Measurements from ENCODE around the gene PLEKHA8. TPM values are rescaled to one million over a fixed set of nuclear protein-coding genes. Genes with fewer than 3 reads are reported as not detected.

The PLEKHA8 gene
- total and polyA plus RNA-seq, 2 of the 8 experiments (the other 6 are each of a cell fraction or from before 2014, with no cell fraction given) = 10.7 to 44.0 TPM

DNA sequence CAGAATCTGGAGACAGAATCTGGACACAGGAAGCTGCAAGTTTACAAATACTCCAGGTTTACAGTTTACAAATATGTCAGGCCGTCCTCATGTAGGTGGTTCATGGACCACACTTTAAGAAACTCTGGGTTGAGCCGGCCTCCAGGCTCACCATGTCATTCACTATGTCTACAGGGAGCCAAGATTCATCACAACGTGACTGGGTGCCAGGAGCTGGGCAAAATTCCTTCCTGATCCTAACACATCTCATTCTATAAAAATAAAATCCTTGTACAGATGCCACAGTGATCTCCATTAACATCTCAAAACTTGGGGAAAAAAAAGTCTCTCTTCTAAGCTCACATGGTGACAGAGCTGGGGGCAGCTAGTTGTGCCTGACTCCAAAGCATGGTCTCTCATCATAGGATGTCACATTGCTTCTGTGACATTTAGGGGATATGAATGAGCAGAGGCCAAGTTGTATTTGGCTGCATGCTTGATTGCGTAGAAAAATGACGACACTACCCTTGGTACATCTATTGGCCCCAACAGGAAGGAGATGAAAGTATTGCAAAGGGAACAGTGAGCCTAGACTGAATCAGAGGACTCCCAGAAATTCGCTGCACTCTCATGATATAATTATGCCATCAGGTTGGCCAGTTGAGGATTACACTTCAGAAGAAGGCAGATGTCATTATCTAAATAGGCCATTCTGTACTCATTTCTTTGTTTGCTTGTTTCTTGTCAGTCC, 142.4 kb downstream of the PLEKHA8 start:
- no peak overlapping the region for H3K14ac ChIP-seq (ENCODE audit: insufficient read length)
- no peaks in the 10 kb centered on the region for H3K79me1 ChIP-seq (ENCODE audit: low read depth, low read length)
- no peak overlapping the region for H3K4ac ChIP-seq (replicated peaks; ENCODE audit: insufficient read length, low read depth, low read length)
- H3K23ac ChIP-seq (ENCODE audit: insufficient read length) = no peak overlapping the region
- H2BK15ac ChIP-seq (ENCODE audit: low read length) = peak overlapping the region; percentile 7; the same call in 1 of the 2 replicates
- H2BK5ac ChIP-seq (ENCODE audit: low read depth, low read length) = no peak overlapping the region
- H2AFZ ChIP-seq (ENCODE audit: low read length) = no peak overlapping the region
- POLR2A ChIA-PET (ENCODE audit: partially characterized antibody) = interaction anchor here (1.1 to 1.8 kb wide), 2 partner anchors 9 to 13 kb away, joined by 3 to 4 read pairs; no protein-coding TSS in a partner anchor
- H2BK120ac ChIP-seq (replicated peaks; ENCODE audit: low read depth, low read length) = no peak overlapping the region
- H3K18ac ChIP-seq (ENCODE audit: extremely low read depth, low read length) = no peak overlapping the region; the same call in 1 of the 2 replicates
- no peak overlapping the region for H3K4me2 ChIP-seq (ENCODE audit: insufficient read depth in 1 of 2, low read depth in 2 of 2, low read length in 2 of 2)
- CTCF ChIA-PET (ENCODE audit: partially characterized antibody) = interaction anchor here (0.8 to 4.8 kb wide), 5 partner anchors 10 to 379 kb away, joined by 3 to 22 read pairs (median 5); no protein-coding TSS in a partner anchor
- H2AK5ac ChIP-seq (ENCODE audit: low read depth, low read length) = 0 out of 2 replicates have a peak overlapping the region, but pooled peaks have one; percentile 0
- peaks cover 8 to 25% (median 20%) of the 10 kb centered on the region in 4 experiments for H3K4me1 ChIP-seq (replicated peaks in 1 of 4; ENCODE audit: control insufficient read depth in 3 of 4, insufficient read depth in 4 of 4, low read length in 3 of 4)
- no peak overlapping the region for H3K27ac ChIP-seq (ENCODE audit: low read depth, low read length)
- no peak overlapping the region for H3K4me3 ChIP-seq (ENCODE audit: extremely low read depth in 1 of 4, insufficient read depth in 2 of 4, low read depth in 3 of 4, low read length in 4 of 4)
- peak overlapping the region; percentile 80 for H2BK12ac ChIP-seq (ENCODE audit: low read depth, low read length)
- no peaks in the 10 kb centered on the region for H3K9me3 ChIP-seq (ENCODE audit: insufficient read depth in 2 of 2, low read depth in 1 of 2, low read length in 1 of 2)
- no peak overlapping the region for H4K91ac ChIP-seq (replicated peaks; ENCODE audit: insufficient read length, low read length)
- H3K56ac ChIP-seq (replicated peaks; ENCODE audit: insufficient read length, low read depth, low read length) = no peak overlapping the region
- no peaks in the 10 kb centered on the region for H3K36me3 ChIP-seq (ENCODE audit: control insufficient read depth in 2 of 4, insufficient read depth in 4 of 4, low read length in 3 of 4)
- DNase-seq (ENCODE audit: low read depth in 1 of 2, low spot score in 2 of 2) = no peak
- FAIRE-seq = no peak
- H4K20me1 ChIP-seq (replicated peaks in 1 of 2; ENCODE audit: control insufficient read depth in 1 of 2, insufficient read depth in 2 of 2, low read length in 2 of 2) = peaks cover 0 to 2% of the 10 kb centered on the region in 2 experiments
- no peak overlapping the region for H4K5ac ChIP-seq (ENCODE audit: insufficient read length, low read depth, low read length)
- no peak overlapping the region; a peak in 1 of 7 replicates for H3K9ac ChIP-seq (replicated peaks in 1 of 4; ENCODE audit: extremely low read depth in 1 of 4, low read depth in 3 of 4, low read length in 3 of 4)
- H3K79me2 ChIP-seq (ENCODE audit: control insufficient read depth in 1 of 2, insufficient read depth in 2 of 2, low read length in 2 of 2) = no peaks in the 10 kb centered on the region
- WGBS, 2 experiments (ENCODE audit: extremely low coverage in 1 of 2, insufficient coverage in 1 of 2, insufficient read length in 1 of 2, insufficient replicate concordance in 2 of 2, low coverage in 1 of 2, low lambda C conversion rate in 2 of 2, missing lambda C conversion rate in 1 of 2) = 81% methylated on average over 6 of the region's 6 CpGs; no CpG with 5 or more reads in 1 of the 2 experiments
- H3K27me3 ChIP-seq (replicated peaks in 1 of 4; ENCODE audit: control insufficient read depth in 3 of 4, extremely low read depth in 1 of 4, insufficient read depth in 3 of 4, low read length in 3 of 4) = peaks cover 0 to 12% (median 7%) of the 10 kb centered on the region in 4 experiments; a peak in 5 of 7 replicates
- H3K23me2 ChIP-seq (ENCODE audit: low read depth, low read length) = no peaks in the 10 kb centered on the region; the same call in 1 of the 2 replicates
- peak overlapping the region; percentile 76; the same call in 1 of the 2 replicates for H2BK20ac ChIP-seq (ENCODE audit: low read length)
- H4K8ac ChIP-seq (ENCODE audit: extremely low read depth, insufficient read depth, low read length) = no peak overlapping the region
- no peak for TF ChIP-seq RBBP5 (IDR thresholded peaks at IDR 0.05; ENCODE audit: borderline replicate concordance, low read depth, low read length)
- TF ChIP-seq CREB1 (IDR thresholded peaks at IDR 0.05) = no peak
- TF ChIP-seq, protein P1, sequence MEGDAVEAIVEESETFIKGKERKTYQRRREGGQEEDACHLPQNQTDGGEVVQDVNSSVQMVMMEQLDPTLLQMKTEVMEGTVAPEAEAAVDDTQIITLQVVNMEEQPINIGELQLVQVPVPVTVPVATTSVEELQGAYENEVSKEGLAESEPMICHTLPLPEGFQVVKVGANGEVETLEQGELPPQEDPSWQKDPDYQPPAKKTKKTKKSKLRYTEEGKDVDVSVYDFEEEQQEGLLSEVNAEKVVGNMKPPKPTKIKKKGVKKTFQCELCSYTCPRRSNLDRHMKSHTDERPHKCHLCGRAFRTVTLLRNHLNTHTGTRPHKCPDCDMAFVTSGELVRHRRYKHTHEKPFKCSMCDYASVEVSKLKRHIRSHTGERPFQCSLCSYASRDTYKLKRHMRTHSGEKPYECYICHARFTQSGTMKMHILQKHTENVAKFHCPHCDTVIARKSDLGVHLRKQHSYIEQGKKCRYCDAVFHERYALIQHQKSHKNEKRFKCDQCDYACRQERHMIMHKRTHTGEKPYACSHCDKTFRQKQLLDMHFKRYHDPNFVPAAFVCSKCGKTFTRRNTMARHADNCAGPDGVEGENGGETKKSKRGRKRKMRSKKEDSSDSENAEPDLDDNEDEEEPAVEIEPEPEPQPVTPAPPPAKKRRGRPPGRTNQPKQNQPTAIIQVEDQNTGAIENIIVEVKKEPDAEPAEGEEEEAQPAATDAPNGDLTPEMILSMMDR (IDR thresholded peaks at IDR 0.05; ENCODE audit: control extremely low read depth in 1 of 3, insufficient read depth in 1 of 3, low read depth in 1 of 3, low read length in 3 of 3) = no peak
- no peak for TF ChIP-seq EGR1 (IDR thresholded peaks at IDR 0.05; ENCODE audit: borderline replicate concordance, low read depth, low read length)
- TF ChIP-seq ASH2L (IDR thresholded peaks at IDR 0.05; ENCODE audit: low read length) = no peak
- no peak for TF ChIP-seq TAF7 (optimal IDR thresholded peaks at IDR 0.05; ENCODE audit: borderline replicate concordance, low read depth, low read length)
- no peak for TF ChIP-seq CTBP2 (IDR thresholded peaks at IDR 0.05; ENCODE audit: borderline replicate concordance, insufficient read depth, insufficient read length, low read length)
- TF ChIP-seq HDAC2 (IDR thresholded peaks at IDR 0.05; ENCODE audit: borderline replicate concordance in 1 of 2, low read depth in 2 of 2, low read length in 2 of 2) = no peak
- no peak for TF ChIP-seq CHD1 (IDR thresholded peaks at IDR 0.05; ENCODE audit: low read depth, low read length)
